ENCODE results near the gene EPN3.

Gene EPN3

DNA sequence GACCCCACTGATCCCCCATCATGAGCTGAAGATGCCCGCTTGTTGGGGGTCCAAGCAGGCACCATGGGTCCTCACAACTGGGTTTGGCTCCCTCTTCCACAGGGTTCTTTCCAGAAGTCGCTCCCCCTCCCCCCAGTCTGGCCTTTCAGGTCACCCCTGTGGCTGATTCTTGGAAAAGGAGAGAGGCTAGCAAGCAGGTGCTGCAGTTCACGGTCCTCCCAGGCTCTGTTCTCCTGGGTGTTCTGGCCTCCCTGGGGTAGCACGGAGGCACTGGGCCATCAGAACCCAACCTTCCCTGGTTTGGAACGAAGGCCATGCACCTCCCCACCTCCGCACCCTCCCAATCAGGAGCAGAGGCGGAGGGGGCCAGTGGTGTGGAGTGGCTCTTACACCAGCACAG, 46.9 kb downstream of the EPN3 start:
- no peak for DNase-seq
- in situ Hi-C loops (cut with MboI; ENCODE audit: low pct_unique_long_range_greater_than_20kb, low sequenced_read_pairs): no loop called here

DNA sequence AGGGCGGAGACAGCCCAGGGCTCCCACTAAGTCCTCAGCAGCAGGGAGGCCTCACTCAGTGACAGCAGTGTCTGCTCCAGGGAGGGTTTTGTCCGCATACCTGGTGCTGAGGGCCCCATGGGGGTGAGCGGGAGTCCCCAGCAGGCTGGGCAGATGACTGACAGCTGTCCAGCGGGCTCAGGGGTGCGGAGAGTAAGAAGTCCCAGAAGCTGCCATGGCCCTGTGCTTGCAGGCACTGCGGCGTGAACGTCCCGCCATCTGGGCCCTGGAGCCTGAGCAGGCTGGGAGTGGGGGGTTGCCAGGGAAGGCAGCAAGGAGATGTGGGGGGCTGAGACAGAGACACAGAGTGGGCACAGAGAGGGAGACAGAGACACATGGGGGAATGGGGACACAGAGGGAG, 48.1 kb downstream of the EPN3 start:
- in situ Hi-C loops (cut with MboI; ENCODE audit: low pct_unique_long_range_greater_than_20kb, low sequenced_read_pairs): no loop called here
- no peak for DNase-seq

DNA sequence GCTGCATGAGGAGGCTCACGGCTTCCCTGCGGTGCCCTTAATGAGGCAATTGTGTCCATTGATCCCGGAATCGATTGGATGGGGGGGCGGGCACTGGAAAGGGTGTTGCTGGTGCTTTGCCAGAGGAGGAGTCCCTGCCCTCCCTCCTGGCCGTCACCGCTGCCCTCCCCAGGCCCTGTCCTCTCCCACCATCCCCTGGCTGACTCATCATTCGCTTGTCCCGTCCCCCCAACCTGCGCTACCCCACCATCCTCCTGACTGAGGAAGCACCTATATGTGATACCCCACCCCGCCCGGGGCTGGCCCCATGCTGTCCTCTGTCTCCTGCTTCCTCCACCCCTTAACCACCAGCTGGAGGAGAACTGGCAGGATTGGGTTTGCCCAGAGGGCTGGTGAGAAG, 48.8 kb downstream of the EPN3 start:
- in situ Hi-C loops (cut with MboI; ENCODE audit: low pct_unique_long_range_greater_than_20kb, low sequenced_read_pairs): no loop called here
- no peak for DNase-seq

DNA sequence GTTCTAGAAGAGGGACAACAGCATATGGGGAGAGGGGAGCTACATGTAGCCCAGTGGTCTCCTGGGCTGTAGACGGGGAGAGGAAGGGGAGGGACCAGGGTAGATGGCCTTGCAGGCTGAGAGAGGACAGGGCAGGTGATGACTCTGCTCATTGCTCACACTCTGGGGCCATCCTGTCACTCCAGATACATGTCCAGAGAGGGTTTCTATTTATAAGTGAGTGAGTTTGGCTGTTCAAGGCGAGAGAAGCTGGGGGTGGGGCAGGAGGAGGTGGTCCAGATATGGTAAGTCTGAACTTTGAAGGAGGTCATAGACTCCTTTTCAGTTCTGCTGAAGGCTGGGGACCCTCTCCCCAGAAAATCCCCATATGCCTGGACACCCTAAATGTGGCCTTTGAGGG, 50.2 kb downstream of the EPN3 start:
- in situ Hi-C loops (cut with MboI; ENCODE audit: low pct_unique_long_range_greater_than_20kb, low sequenced_read_pairs): no loop called here
- no peak for DNase-seq

DNA sequence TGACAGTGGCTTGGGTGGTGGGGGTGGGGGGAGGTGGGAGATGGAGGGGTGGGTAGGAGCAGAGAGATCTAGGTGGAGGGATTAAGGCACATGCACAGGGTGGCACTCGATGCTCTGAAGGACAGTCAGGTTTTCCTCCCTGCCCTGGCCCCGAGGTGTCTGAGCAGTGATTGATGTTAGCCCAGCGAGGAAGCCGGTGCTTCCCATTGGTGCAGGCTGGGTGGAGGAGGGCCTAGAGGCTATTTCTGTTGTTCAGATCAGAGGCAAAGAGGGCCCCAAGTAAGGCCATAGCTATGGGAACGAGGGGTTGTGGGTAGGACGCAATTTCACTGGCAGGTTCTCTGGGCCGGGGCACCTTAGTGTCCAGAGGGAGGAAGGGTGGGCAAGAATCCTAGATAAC, 51.1 kb downstream of the EPN3 start:
- DNase-seq: no peak
- in situ Hi-C loops (cut with MboI; ENCODE audit: low pct_unique_long_range_greater_than_20kb, low sequenced_read_pairs): no loop called here

DNA sequence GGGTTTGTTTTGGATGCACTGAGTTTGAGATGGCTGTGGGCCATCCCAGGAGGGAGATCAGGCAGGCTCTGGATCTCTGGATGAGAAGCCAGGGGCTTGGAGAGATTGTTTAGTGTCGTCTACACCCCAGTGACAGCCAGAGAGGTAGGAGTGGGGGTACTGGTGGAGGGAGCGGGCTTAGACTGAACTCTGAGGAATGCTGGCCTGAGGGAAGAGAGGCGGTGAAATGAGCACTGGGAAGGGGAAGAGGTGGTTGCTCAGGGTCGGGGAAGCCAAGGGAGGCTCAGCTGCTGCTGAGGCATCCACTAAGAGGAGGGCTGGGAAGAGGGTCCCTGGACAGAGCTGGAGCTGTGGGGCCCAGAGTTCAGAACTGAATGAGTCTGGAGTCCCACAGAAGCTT, 51.6 kb downstream of the EPN3 start:
- in situ Hi-C loops (cut with MboI; ENCODE audit: low pct_unique_long_range_greater_than_20kb, low sequenced_read_pairs): no loop called here
- no peak for DNase-seq

DNA sequence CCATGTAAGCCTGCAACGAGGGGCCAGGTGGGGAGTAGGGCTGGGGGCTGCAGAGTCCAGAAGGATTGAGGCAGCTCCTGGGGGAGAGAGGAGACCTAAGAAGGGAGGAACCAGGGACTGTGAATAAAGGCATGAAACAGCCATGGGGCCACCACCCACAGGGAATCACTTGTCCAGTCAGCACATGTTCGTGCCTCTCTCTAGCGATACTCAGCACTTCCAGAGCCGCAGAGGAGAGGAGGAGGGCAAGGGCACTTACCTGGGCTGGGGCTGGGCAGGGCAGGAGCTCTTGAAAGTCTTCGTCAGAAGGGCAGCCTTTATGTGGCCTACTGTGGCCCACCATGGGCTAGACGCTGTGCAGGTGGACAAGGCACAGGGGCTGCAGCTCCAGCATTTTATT, 52.2 kb downstream of the EPN3 start:
- no peak for DNase-seq
- in situ Hi-C loops (cut with MboI; ENCODE audit: low pct_unique_long_range_greater_than_20kb, low sequenced_read_pairs): no loop called here

DNA sequence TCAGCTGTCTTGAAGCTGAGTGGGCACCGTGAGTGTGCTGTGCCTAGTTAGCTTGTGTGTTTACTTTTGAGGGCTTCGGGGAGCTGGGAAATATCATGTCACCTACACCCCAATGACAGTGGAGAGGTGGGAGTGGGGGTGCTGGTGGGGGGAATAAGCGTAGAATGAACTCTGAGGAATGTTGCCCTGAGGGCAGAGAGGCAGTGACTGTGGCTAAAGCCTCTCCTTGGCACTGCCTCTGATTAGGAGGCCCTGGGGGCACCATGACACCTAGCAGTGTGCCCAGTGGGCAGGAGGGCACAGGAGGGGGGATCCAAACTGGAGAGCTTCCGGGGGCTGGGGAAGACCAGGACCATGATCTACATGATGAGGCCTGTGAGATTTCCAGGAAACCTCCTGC, 52.8 kb downstream of the EPN3 start:
- no peak for DNase-seq
- in situ Hi-C loops (cut with MboI; ENCODE audit: low pct_unique_long_range_greater_than_20kb, low sequenced_read_pairs): no loop called here

DNA sequence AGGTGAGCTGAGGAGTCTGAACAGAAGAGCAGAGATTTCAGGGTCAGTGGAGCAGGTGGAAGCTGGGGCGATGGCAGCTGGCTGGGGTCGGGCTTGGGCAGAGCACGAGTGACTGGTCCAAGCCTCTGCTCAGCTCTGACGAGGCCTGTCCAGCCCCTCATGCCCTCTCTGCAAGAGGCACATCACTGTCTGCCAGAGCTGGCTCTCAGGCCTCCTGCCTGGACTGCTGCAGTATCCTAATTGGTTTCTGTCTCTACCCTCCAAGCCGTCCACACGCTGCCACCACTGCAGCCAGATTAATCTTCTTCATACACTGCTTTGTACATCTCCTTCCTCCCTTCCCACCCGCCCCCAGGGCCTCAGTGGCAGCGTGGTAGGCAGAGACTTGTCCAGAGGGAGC, 53.4 kb downstream of the EPN3 start:
- in situ Hi-C loops (cut with MboI; ENCODE audit: low pct_unique_long_range_greater_than_20kb, low sequenced_read_pairs): no loop called here
- no peak for DNase-seq

DNA sequence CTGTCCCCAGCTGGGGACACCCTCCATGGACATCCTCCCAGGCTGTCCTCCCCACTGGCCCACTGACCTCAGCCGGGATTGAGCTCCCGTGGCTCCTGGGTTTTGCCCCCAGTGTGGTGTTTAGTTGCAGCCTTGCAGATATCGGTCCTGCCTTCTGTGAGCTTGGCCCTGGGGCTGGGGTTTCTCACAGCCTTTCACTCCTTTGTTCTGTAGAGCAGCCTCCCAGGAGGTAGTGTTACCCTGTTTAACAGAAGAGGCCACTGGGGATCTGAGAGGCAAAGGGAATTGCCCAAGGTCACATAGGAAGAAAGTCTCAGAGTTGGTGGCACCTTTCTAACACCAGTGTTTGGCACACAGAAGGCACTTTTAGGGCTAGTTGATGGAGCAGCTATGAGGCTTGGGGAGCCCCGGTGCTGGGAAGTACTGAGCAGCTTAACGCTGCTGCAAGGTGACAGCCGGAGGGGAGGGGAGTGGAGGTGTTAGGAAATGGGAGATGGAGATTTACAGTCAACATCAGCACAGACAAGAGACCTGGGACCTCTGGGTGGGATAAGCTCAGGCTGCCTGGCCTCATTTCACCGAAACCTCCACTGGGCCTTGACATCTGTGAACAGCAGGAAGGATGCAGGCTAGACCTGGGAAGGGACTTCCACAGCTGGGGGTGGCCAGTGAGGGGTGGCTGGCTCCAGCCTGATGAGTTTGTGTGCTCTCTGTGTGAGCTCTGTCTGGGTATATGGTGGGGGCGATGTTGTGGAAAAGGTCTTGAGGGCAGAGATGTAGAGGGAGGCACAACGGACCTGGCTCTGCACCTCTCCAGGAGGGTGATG, 54.1 kb downstream of the EPN3 start:
- in situ Hi-C loops (cut with MboI; ENCODE audit: low pct_unique_long_range_greater_than_20kb, low sequenced_read_pairs): no loop called here
- no peak for DNase-seq

DNA sequence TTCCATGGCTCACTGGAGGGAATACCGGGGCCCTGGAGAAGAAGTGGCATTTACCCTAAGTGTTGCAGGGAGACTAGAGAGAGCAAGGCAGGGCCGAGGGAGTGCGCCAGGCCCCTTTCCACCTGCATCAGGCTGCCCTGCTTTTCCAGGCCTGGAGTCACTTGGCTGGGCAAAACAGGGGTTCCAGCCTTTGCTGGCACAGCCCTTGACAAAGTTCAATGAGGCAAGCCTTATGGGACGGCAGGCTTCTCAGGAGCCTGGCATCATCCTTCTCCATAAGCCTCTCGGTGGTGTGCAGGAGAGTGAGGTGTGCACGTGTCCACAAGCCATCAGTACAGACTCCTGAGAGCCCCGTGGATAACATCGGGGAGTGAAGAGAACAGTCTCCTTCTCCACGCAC, 55.0 kb downstream of the EPN3 start:
- DNase-seq: no peak
- in situ Hi-C loops (cut with MboI; ENCODE audit: low pct_unique_long_range_greater_than_20kb, low sequenced_read_pairs): no loop called here

DNA sequence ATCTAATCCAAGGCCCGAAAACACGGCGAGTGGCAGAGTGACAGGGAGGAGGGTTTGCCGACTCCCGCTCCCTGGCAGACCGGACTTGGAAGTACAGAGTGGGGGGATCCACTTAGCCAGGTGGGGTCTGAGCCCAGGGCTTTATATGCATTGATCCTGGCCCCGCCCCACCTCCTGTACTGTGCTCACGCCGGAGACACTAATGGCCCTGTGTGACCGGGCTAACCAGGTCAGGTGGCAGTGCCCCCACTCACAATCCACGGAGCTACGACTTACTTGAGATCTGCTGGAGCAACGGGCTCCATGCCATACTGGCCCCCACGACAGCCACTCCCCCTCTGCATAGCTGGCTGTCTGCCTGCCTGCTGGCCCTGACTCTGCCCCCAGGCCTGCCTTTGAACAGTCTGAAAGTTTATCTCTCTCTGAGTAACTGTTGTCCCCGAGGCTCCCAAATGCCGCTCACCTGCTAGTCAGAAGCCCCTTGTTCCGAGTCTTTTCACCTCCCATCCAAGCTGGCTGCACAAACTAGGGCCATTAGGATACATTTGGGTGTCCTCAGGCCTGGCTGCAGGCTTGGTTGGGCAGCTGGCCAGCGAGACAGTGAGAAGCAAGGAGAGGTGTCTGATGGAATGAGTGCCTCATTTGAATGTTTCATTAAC, 56.0 kb downstream of the EPN3 start:
- in situ Hi-C loops (cut with MboI; ENCODE audit: low pct_unique_long_range_greater_than_20kb, low sequenced_read_pairs): no loop called here
- DNase-seq: no peak

DNA sequence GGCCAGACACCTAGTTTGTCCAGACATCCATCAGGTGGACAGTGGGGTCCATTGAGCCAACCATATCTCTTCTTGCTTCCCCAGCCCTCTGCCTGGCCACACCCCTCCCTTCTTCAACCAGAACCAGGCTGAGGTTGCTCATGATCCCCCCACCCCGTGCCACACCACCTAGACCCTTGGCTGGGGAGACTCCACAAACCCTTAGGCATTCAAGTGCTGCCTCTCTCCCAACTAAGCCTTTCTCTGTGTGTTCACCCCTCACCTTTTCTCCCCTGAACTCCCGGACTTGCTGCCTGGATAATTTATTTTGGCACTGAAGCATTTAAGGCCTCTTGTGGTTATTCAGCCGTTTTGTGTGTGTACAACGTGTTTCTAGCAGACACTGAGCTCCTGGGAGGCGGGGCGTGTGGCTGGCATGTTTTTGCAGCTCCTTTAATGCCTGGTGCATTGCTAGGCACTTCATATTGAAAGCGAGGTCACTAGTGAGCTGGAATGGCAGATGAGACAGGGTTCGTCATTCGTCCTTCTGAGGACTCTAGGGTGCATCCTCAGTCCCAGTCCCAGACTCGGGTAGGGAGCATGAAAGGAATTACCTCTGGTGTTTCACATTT, 56.7 kb downstream of the EPN3 start:
- in situ Hi-C loops (cut with MboI; ENCODE audit: low pct_unique_long_range_greater_than_20kb, low sequenced_read_pairs): no loop called here
- DNase-seq: no peak

DNA sequence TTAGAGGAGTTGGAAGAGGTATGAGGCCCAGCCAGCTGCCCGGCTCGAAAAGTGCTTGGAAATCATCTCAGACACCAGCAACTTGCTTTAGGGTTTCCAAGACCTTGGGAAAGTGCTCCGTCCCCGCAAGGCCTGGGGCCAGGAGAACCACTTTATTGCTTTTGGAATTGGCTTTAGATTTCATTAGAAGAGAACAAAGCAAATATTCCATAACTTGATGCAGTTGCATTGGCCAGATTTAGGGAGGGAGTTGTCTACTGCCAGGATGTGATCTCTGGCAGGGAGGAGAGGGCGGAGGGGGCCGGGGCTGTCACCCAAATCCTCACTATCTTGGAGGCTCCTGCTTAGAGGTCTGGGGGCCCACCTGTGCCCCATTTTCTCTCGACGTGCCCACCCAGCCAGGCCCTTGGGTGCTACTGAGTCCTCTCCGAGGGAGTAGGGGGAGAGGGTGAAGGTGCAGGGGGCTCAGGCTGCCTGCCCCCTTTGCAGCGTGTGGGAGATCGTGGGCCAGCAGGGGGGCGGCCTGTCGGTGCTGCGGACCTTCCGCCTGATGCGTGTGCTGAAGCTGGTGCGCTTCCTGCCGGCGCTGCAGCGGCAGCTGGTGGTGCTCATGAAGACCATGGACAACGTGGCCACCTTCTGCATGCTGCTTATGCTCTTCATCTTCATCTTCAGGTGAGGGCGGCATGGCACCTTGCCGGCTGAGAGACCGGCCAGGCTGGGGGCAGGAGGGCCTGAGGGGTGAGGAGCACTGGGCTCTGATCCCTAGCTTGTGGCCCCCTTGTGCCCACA, 58.6 kb downstream of the EPN3 start:
- in situ Hi-C loops (cut with MboI; ENCODE audit: low pct_unique_long_range_greater_than_20kb, low sequenced_read_pairs): no loop called here
- DNase-seq: no peak

DNA sequence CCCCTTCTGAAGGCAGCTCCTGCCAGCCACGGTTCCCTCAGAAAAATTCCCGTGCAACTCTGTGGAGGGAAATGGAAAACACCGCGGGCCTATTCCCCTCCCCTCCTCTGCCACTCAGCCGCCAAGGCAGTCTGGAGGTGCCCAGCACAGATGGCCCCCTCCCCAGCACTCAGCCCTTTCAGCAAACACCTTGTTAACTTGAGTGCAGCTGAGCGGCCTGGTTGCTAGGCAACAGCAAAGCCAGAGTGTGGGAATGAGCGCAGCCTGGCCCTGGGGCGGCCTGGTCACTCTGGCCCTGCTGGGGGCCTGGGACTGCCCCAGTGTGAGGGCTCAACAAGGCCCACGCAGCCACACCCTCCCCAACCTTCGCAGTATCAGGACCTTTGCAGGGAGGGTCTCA, 60.8 kb downstream of the EPN3 start:
- in situ Hi-C loops (cut with MboI; ENCODE audit: low pct_unique_long_range_greater_than_20kb, low sequenced_read_pairs): no loop called here
- DNase-seq: no peak
